Endometrial microvascular endothelial cells (primary cell): ENCODE measurements around the gene MYO6. TPM values are rescaled to one million over a fixed set of nuclear protein-coding genes. Genes with fewer than 3 reads are reported as not detected.

Source experiments
- in situ Hi-C: cut with HindIII; loops from 2 replicates; pipeline ENCODE4 v1.10.0; 2017; ENCODE audit warnings: low sequenced_read_pairs, low pct_unique_long_range_greater_than_20kb; ENCODE audit errors: inconsistent ontology term
- total RNA-seq: library from RNA; depleted of rRNA; stranded (reverse); fragments of >200 nt; gene quantifications from one replicate; pipeline ENCODE4 v1.2.3, GENCODE V29; 2015; ENCODE audit errors: inconsistent ontology term

MYO6 gene
- total RNA-seq, 1 donor from 2014 or later = 21.2 TPM

- in situ Hi-C loops = no loop called here
These were observed 11.3 kb downstream of the MYO6 start for GRCh38 chr6:75760320-75760719.

GRCh38 chr6:75761489-75761888 lies 12.4 kb downstream of the MYO6 start:
- in situ Hi-C loops = no loop called here

- in situ Hi-C loops = no loop called here
These were observed 13.0 kb downstream of the MYO6 start for GRCh38 chr6:75762063-75762462.

- in situ Hi-C loops = no loop called here
These were observed 17.3 kb downstream of the MYO6 start for GRCh38 chr6:75766387-75766786.

- in situ Hi-C loops = no loop called here
These were observed 21.8 kb downstream of the MYO6 start for GRCh38 chr6:75770844-75771243.

- in situ Hi-C loops = no loop called here
These were observed 26.2 kb downstream of the MYO6 start for GRCh38 chr6:75775219-75775618.

- in situ Hi-C loops = no loop called here
These were observed 27.4 kb downstream of the MYO6 start for GRCh38 chr6:75776461-75776860.

- in situ Hi-C loops = no loop called here
These were observed 29.7 kb downstream of the MYO6 start for GRCh38 chr6:75778757-75779156.

- in situ Hi-C loops = no loop called here
These were observed 37.1 kb downstream of the MYO6 start for GRCh38 chr6:75786152-75786551.

GRCh38 chr6:75788894-75789293 lies 39.9 kb downstream of the MYO6 start:
- in situ Hi-C loops = no loop called here

GRCh38 chr6:75791881-75792280 lies 42.8 kb downstream of the MYO6 start:
- in situ Hi-C loops = no loop called here

- in situ Hi-C loops = no loop called here
These were observed 45.4 kb downstream of the MYO6 start for GRCh38 chr6:75794351-75794846.

GRCh38 chr6:75794954-75795739 lies 46.1 kb downstream of the MYO6 start:
- in situ Hi-C loops = no loop called here

- in situ Hi-C loops = no loop called here
These were observed 47.7 kb downstream of the MYO6 start for GRCh38 chr6:75796723-75797122.

- in situ Hi-C loops = no loop called here
These were observed 51.1 kb downstream of the MYO6 start for GRCh38 chr6:75800133-75800532.

- in situ Hi-C loops = no loop called here
These were observed 51.9 kb downstream of the MYO6 start for GRCh38 chr6:75800708-75801505.

GRCh38 chr6:75802366-75802765 lies 53.3 kb downstream of the MYO6 start:
- in situ Hi-C loops = no loop called here

- in situ Hi-C loops = no loop called here
These were observed 59.5 kb downstream of the MYO6 start for GRCh38 chr6:75808507-75808906.

GRCh38 chr6:75812560-75812959 lies 63.5 kb downstream of the MYO6 start:
- in situ Hi-C loops = no loop called here
